Liver (tissue), 9 donors: Measurements from ENCODE around the gene RNF145. TPM values are rescaled to one million over a fixed set of nuclear protein-coding genes. Genes with fewer than 3 reads are reported as not detected.

ENCODE experiments used
- DNase-seq: peaks from one replicate; pipeline ENCODE4 v3.0.0-alpha.2; 2017; ENCODE audit warnings: low spot score
- H3K27ac ChIP-seq, 2 donors: one replicate each; pipeline ENCODE4 v1.7.0; 2013; ENCODE audit warnings: inconsistent platforms in 2 of 2, low read length in 2 of 2, control low read depth in 1 of 2, low read depth in 1 of 2, mild to moderate bottlenecking in 1 of 2
- H3K27me3 ChIP-seq, 4 donors: one replicate each; pipeline versions ENCODE4 v1.6.1 to v1.7.0; 2013; ENCODE audit warnings: low read length in 3 of 4, inconsistent platforms in 1 of 4, mild to moderate bottlenecking in 1 of 4, moderate library complexity in 1 of 4; ENCODE audit not compliant: control insufficient read depth in 4 of 4, insufficient read depth in 4 of 4
- H3K36me3 ChIP-seq, 4 donors: one replicate each; pipeline versions ENCODE4 v1.6.1 to v1.7.0; 2013; ENCODE audit warnings: low read length in 3 of 4, mild to moderate bottlenecking in 3 of 4, low read depth in 1 of 4, moderate library complexity in 1 of 4; ENCODE audit not compliant: control insufficient read depth in 4 of 4, insufficient read depth in 3 of 4
- H3K4me1 ChIP-seq, 4 donors: one replicate each; pipeline versions ENCODE4 v1.6.1 to v1.7.0; 2013; ENCODE audit warnings: low read length in 3 of 4, mild to moderate bottlenecking in 3 of 4, moderate library complexity in 1 of 4; ENCODE audit not compliant: control insufficient read depth in 4 of 4, insufficient read depth in 4 of 4
- H3K4me3 ChIP-seq, 3 donors: one replicate each; pipeline versions ENCODE4 v1.6.1 to v1.7.0; 2013; ENCODE audit warnings: low read length in 3 of 3, control low read depth in 1 of 3, low read depth in 1 of 3, mild to moderate bottlenecking in 1 of 3
- H3K9ac ChIP-seq, 2 donors: one replicate each; pipeline ENCODE4 v1.7.0; 2013; ENCODE audit warnings: low read length in 2 of 2, mild to moderate bottlenecking in 2 of 2, moderate library complexity in 2 of 2, control low read depth in 1 of 2, low read depth in 1 of 2
- H3K9me3 ChIP-seq, 4 donors: one replicate each; pipeline versions ENCODE4 v1.6.1 to v1.7.0; 2013; ENCODE audit warnings: low read length in 3 of 4; ENCODE audit not compliant: control insufficient read depth in 4 of 4
- ATF3 ChIP-seq: IDR thresholded peaks from 2 replicates; pipeline ENCODE4 v1.6.1; 2016; ENCODE audit warnings: antibody characterized with exemption
- CTCF ChIP-seq: fragments of 150-350 bp; IDR thresholded peaks from 2 replicates; pipeline ENCODE4 v1.5.1; 2017; ENCODE audit warnings: improper control_type of control experiment, low read depth, low read length; ENCODE audit not compliant: missing input control
- EGR1 ChIP-seq, 2 donors: IDR thresholded peaks; 2 replicates each; pipeline ENCODE4 v1.6.1; 2016 to 2018; ENCODE audit warnings: antibody characterized with exemption in 2 of 2, low read depth in 2 of 2
- FOXA1 ChIP-seq: IDR thresholded peaks from 2 replicates; pipeline ENCODE4 v1.6.1; 2016; ENCODE audit warnings: antibody characterized with exemption
- FOXA2 ChIP-seq: IDR thresholded peaks from 2 replicates; pipeline ENCODE4 v1.6.1; 2016; ENCODE audit warnings: antibody characterized with exemption
- GABPA ChIP-seq, 2 donors: IDR thresholded peaks in 1 of 2; conservative IDR thresholded peaks in 1 of 2; 2 replicates each; pipeline ENCODE4 v1.6.1; 2016; ENCODE audit warnings: antibody characterized with exemption in 2 of 2, mild to moderate bottlenecking in 1 of 2, moderate library complexity in 1 of 2
- HNF4A ChIP-seq, 2 donors: conservative IDR thresholded peaks; 2 replicates each; pipeline ENCODE4 v1.6.1; 2016; ENCODE audit warnings: antibody characterized with exemption in 2 of 2, mild to moderate bottlenecking in 2 of 2
- JUND ChIP-seq, 2 donors: IDR thresholded peaks; 2 replicates each; pipeline ENCODE4 v1.6.1; 2016; ENCODE audit warnings: antibody characterized with exemption in 2 of 2
- MAX ChIP-seq: IDR thresholded peaks from 2 replicates; pipeline ENCODE4 v1.6.1; 2016; ENCODE audit warnings: antibody characterized with exemption
- NR2F2 ChIP-seq: IDR thresholded peaks from 2 replicates; pipeline ENCODE4 v1.6.1; 2016; ENCODE audit warnings: antibody characterized with exemption
- RAD21 ChIP-seq, 2 donors: IDR thresholded peaks; 2 replicates each; pipeline ENCODE4 v1.6.1; 2016; ENCODE audit warnings: antibody characterized with exemption in 2 of 2, mild to moderate bottlenecking in 2 of 2
- REST ChIP-seq: IDR thresholded peaks from 2 replicates; pipeline ENCODE4 v1.6.1; 2016; ENCODE audit warnings: antibody characterized with exemption, mild to moderate bottlenecking
- RXRA ChIP-seq, 2 donors: IDR thresholded peaks; 2 replicates each; pipeline ENCODE4 v1.6.1; 2017 to 2018; ENCODE audit warnings: antibody characterized with exemption in 2 of 2, mild to moderate bottlenecking in 1 of 2
- SP1 ChIP-seq: IDR thresholded peaks from 2 replicates; pipeline ENCODE4 v1.6.1; 2018; ENCODE audit warnings: antibody characterized with exemption, mild to moderate bottlenecking
- TAF1 ChIP-seq: conservative IDR thresholded peaks from 2 replicates; pipeline ENCODE4 v1.6.1; 2016; ENCODE audit warnings: antibody characterized with exemption, mild to moderate bottlenecking
- YY1 ChIP-seq: IDR thresholded peaks from 2 replicates; pipeline ENCODE4 v1.6.1; 2016; ENCODE audit warnings: antibody characterized with exemption, mild to moderate bottlenecking
- ZBTB33 ChIP-seq: IDR thresholded peaks from 2 replicates; pipeline ENCODE4 v1.6.1; 2016; ENCODE audit warnings: antibody characterized with exemption
- WGBS: extraction: QIAGEN DNeasy Blood & Tissue Kit; methylation state at CpG from one replicate; pipeline ENCODE4 v1.1.7; 2013; 5-methylcytosine and 5-hydroxymethylcytosine counted together
- polyA plus RNA-seq, 2 donors: library from polyadenylated mRNA; stranded (reverse) in 1 of 2; unstranded in 1 of 2; fragments of 200-250 nt in 1 of 2; fragments of >200 nt in 1 of 2; fragmentation: Nextera tagmentation in 1 of 2; extraction: Ambion mirVana in 1 of 2; gene quantifications; one replicate each; pipeline versions ENCODE4 v1.2.1 to v1.2.3, GENCODE V29; 2013 to 2015
- total RNA-seq, 2 donors: library from RNA; depleted of rRNA; stranded (reverse); fragments of >200 nt; gene quantifications; one replicate each; pipeline ENCODE4 v1.2.3, GENCODE V29; 2014
- donor health status: healthy.
- donor health status: healthy.
- donor health status: healthy.
- donor health status: healthy.
- donor health status: healthy.

Gene RNF145
- total and polyA plus RNA-seq, 4 donors: 2.9 to 34.6 (median 11.7) TPM

GRCh38 chr5:159244163-159244562 is 34.8 kb upstream of the RNF145 start:
- DNase-seq: no peak
- TF ChIP-seq TAF1 (no peak), GABPA (IDR thresholded peaks at IDR 0.05 in 1 of 2, conservative IDR thresholded peaks at IDR 0.05 in 1 of 2) (no peak), HNF4A (conservative IDR thresholded peaks at IDR 0.05) (no peak), CTCF (no peak), FOXA2 (no peak), SP1 (no peak), JUND (IDR thresholded peaks at IDR 0.05) (no peak), NR2F2 (no peak), MAX (no peak), RAD21 (IDR thresholded peaks at IDR 0.05) (no peak), ZBTB33 (no peak), RXRA (IDR thresholded peaks at IDR 0.05) (no peak), REST (no peak)
- peaks cover 0 to 3% (median 0%) of the 10 kb centered on the region in 4 donors for H3K27me3 ChIP-seq
- no peak overlapping the region for H3K4me3 ChIP-seq
- 74% methylated on average over 3 of the region's 3 CpGs for WGBS
- no peaks in the 10 kb centered on the region for H3K4me1 ChIP-seq
- H3K9ac ChIP-seq: no peak overlapping the region
- no peaks in the 10 kb centered on the region for H3K9me3 ChIP-seq
- no peaks in the 10 kb centered on the region for H3K36me3 ChIP-seq
- H3K27ac ChIP-seq: no peak overlapping the region

- no peaks in the 10 kb centered on the region for H3K9me3 ChIP-seq
- no peak overlapping the region for H3K9ac ChIP-seq
- no peak for DNase-seq
- no peaks in the 10 kb centered on the region for H3K36me3 ChIP-seq
- peaks cover 0 to 3% (median 0%) of the 10 kb centered on the region in 4 donors for H3K27me3 ChIP-seq
- no peak overlapping the region for H3K4me3 ChIP-seq
- TF ChIP-seq YY1 (no peak), JUND (IDR thresholded peaks at IDR 0.05) (no peak), EGR1 (IDR thresholded peaks at IDR 0.05; ENCODE audit: low read depth in 2 of 2) (no peak), RAD21 (IDR thresholded peaks at IDR 0.05) (no peak), RXRA (IDR thresholded peaks at IDR 0.05) (no peak), NR2F2 (no peak), TAF1 (no peak), ATF3 (no peak), FOXA1 (no peak), GABPA (IDR thresholded peaks at IDR 0.05 in 1 of 2, conservative IDR thresholded peaks at IDR 0.05 in 1 of 2) (no peak), REST (no peak)
- H3K27ac ChIP-seq: no peak overlapping the region
- H3K4me1 ChIP-seq: no peaks in the 10 kb centered on the region
These were observed 34.0 kb upstream of the RNF145 start for GRCh38 chr5:159243385-159243784.
